ENCODE measurements around the gene MUC13. TPM values are rescaled to one million over a fixed set of nuclear protein-coding genes. Genes with fewer than 3 reads are reported as not detected.

The MUC13 gene
- total RNA-seq, 1 experiment from 2014 or later = 0.13 TPM

- ChIA-PET CTCF (no interaction called here), POLR2A (no interaction called here)
- no peak for DNase-seq (ENCODE audit: low read depth, low spot score)
- Histone ChIP-seq H3K27me3 (ENCODE audit: control insufficient read depth, insufficient read depth, low read length) (no peaks in the 10 kb centered on the region), H3K9me3 (ENCODE audit: control insufficient read depth, insufficient read depth, low read depth, low read length) (no peaks in the 10 kb centered on the region), H3K4me1 (ENCODE audit: control insufficient read depth, insufficient read depth, low read length) (peaks cover 85% of the 10 kb centered on the region), H3K36me3 (ENCODE audit: control insufficient read depth, insufficient read depth, low read length) (no peaks in the 10 kb centered on the region), H3K4me3 (ENCODE audit: low read depth in 2 of 2, low read length in 2 of 2) (0 out of 4 replicates have a peak overlapping the region, but pooled peaks of 1 of the 2 experiments have one; percentile 4), H3K27ac (ENCODE audit: low read length) (peak overlapping the region; percentile 92)
- TF ChIP-seq SIN3A (IDR thresholded peaks at IDR 0.05; ENCODE audit: borderline replicate concordance, insufficient read depth, low read depth, low read length) (peak; percentile 46; the same call in 1 of the 2 replicates), REST (IDR thresholded peaks at IDR 0.05; ENCODE audit: insufficient read depth in 1 of 2, low read depth in 2 of 2, low read length in 1 of 2) (no peak; a peak in 1 of 4 replicates)
- peak; percentile 35; the same call in 1 of the 2 replicates for ATAC-seq
- intact Hi-C loops (cut with micrococcal nuclease; ENCODE audit: unreplicated experiment) = no loop called here
- no TSS peak for BruUV-seq (replicated peaks)
- in situ Hi-C loops (cut with HindIII; ENCODE audit: low pct_unique_long_range_greater_than_20kb, low sequenced_read_pairs) = loop anchor here (5.0 kb wide), 1 partner anchor 37 kb away; no protein-coding TSS in a partner anchor
Measured at GRCh38 chr3:124879337-124879680, 55.2 kb downstream of the MUC13 start.

- no TSS peak for BruUV-seq (replicated peaks)
- ATAC-seq = peak; percentile 88
- no peak for TF ChIP-seq CTCF (IDR thresholded peaks at IDR 0.05)
- peak; percentile 93 for TF ChIP-seq TCF7L2 (IDR thresholded peaks at IDR 0.05; ENCODE audit: low read depth, low read length)
- peak in 1 of 2 experiments; percentile 47; a peak in 2 of 4 replicates for TF ChIP-seq REST (IDR thresholded peaks at IDR 0.05; ENCODE audit: insufficient read depth in 1 of 2, low read depth in 2 of 2, low read length in 1 of 2)
- peak; percentile 65; the same call in 1 of the 2 replicates for TF ChIP-seq SIN3A (IDR thresholded peaks at IDR 0.05; ENCODE audit: borderline replicate concordance, insufficient read depth, low read depth, low read length)
- peak; percentile 56; the same call in 1 of the 2 replicates for TF ChIP-seq POLR2AphosphoS5 (IDR thresholded peaks at IDR 0.05; ENCODE audit: low read depth, low read length)
- Histone ChIP-seq H3K9me3 (ENCODE audit: control insufficient read depth, insufficient read depth, low read depth, low read length) (no peaks in the 10 kb centered on the region), H3K27ac (ENCODE audit: low read length) (peak overlapping the region; percentile 92), H3K4me1 (ENCODE audit: control insufficient read depth, insufficient read depth, low read length) (peaks cover 79% of the 10 kb centered on the region), H3K27me3 (ENCODE audit: control insufficient read depth, insufficient read depth, low read length) (no peaks in the 10 kb centered on the region), H3K4me3 (ENCODE audit: low read depth in 2 of 2, low read length in 2 of 2) (peak overlapping the region in 1 of 2 experiments; percentile 4; a peak in 2 of 4 replicates), H3K36me3 (ENCODE audit: control insufficient read depth, insufficient read depth, low read length) (no peaks in the 10 kb centered on the region)
- in situ Hi-C loops (cut with HindIII; ENCODE audit: low pct_unique_long_range_greater_than_20kb, low sequenced_read_pairs) = loop anchor here (5.0 kb wide), 1 partner anchor 36 kb away; no protein-coding TSS in a partner anchor
- intact Hi-C loops (cut with micrococcal nuclease; ENCODE audit: unreplicated experiment) = no loop called here
- peak; percentile 99 for DNase-seq (ENCODE audit: low read depth, low spot score)
- CTCF ChIA-PET = no interaction called here
- POLR2A ChIA-PET = no interaction called here
Measured at GRCh38 chr3:124878561-124879336, 55.8 kb downstream of the MUC13 start.

Measured in Panc1 (cell line).